ENCODE measurements around the gene C1orf198. TPM values are rescaled to one million over a fixed set of nuclear protein-coding genes. Genes with fewer than 3 reads are reported as not detected.

C1orf198 gene
- total and polyA plus RNA-seq, 2 of the 4 experiments (the other 2 are of a cell fraction), result 67.4 to 76.2 TPM

- H3K18ac ChIP-seq (ENCODE audit: low read depth, low read length), result no peak overlapping the region
- TF ChIP-seq MAFK (IDR thresholded peaks at IDR 0.05; ENCODE audit: low read depth, low read length) (no peak), RAD21 (IDR thresholded peaks at IDR 0.05; ENCODE audit: low read length) (no peak), MAZ (IDR thresholded peaks at IDR 0.05; ENCODE audit: borderline replicate concordance, low read depth, low read length) (no peak), ELK1 (IDR thresholded peaks at IDR 0.05; ENCODE audit: borderline replicate concordance, low read depth, low read length) (no peak), NFE2L2 (IDR thresholded peaks at IDR 0.05; ENCODE audit: low read depth, low read length) (no peak), RCOR1 (IDR thresholded peaks at IDR 0.05; ENCODE audit: insufficient replicate concordance, low read length) (no peak), BHLHE40 (IDR thresholded peaks at IDR 0.05; ENCODE audit: low read depth, low read length) (no peak), MXI1 (IDR thresholded peaks at IDR 0.05; ENCODE audit: borderline replicate concordance, low read depth, low read length) (no peak), CEBPB (IDR thresholded peaks at IDR 0.05; ENCODE audit: low read depth, low read length) (no peak), SMC3 (IDR thresholded peaks at IDR 0.05; ENCODE audit: low read depth, low read length) (no peak), CHD1 (IDR thresholded peaks at IDR 0.05; ENCODE audit: low read depth, low read length) (no peak), RFX5 (IDR thresholded peaks at IDR 0.05; ENCODE audit: low read depth, low read length) (no peak), CTCF (conservative IDR thresholded peaks at IDR 0.05; ENCODE audit: low read depth, low read length) (no peak), POLR2A (IDR thresholded peaks at IDR 0.05; ENCODE audit: low read depth, low read length) (no peak), FOS (IDR thresholded peaks at IDR 0.05; ENCODE audit: low read depth, low read length) (no peak), USF2 (IDR thresholded peaks at IDR 0.05; ENCODE audit: low read depth, low read length) (no peak)
- POLR2A ChIA-PET (ENCODE audit: unreplicated experiment), result no interaction called here
- no peak overlapping the region for H2BK120ac ChIP-seq (ENCODE audit: low read depth, low read length)
- no peak overlapping the region for H3K56ac ChIP-seq (ENCODE audit: extremely low read depth, insufficient read depth, low read length)
- H3K4me1 ChIP-seq (ENCODE audit: control insufficient read depth, insufficient read depth, low read length), result no peaks in the 10 kb centered on the region
- H2BK20ac ChIP-seq (ENCODE audit: low read depth, low read length), result no peak overlapping the region
- H3K14ac ChIP-seq (replicated peaks; ENCODE audit: low read depth, low read length), result no peak overlapping the region
- no peak overlapping the region for H2AFZ ChIP-seq (replicated peaks; ENCODE audit: low read length, poor library complexity)
- no peak for DNase-seq
- no peak overlapping the region for H3K23ac ChIP-seq (ENCODE audit: low read depth, low read length)
- no peak for ATAC-seq (ENCODE audit: low read depth)
- no CpG with 5 or more reads among the region's 7 CpGs for WGBS, 2 experiments (ENCODE audit: extremely low coverage in 2 of 2, insufficient read length in 1 of 2)
- no peaks in the 10 kb centered on the region; the same call in none of the 2 replicates for H3K27me3 ChIP-seq (ENCODE audit: control insufficient read depth, insufficient read depth, low read length)
- H2AK5ac ChIP-seq (ENCODE audit: low read depth, low read length), result no peak overlapping the region
- H2BK5ac ChIP-seq (ENCODE audit: low read depth, low read length, poor library complexity, severe bottlenecking), result no peak overlapping the region
- BruUV-seq (replicated peaks), result no TSS peak
- no peaks in the 10 kb centered on the region for H3K9me3 ChIP-seq (ENCODE audit: control insufficient read depth, insufficient read depth, low read length)
- CTCF ChIA-PET, result interaction anchor here (1.5 kb wide), 1 partner anchor 11 kb away, joined by 4 read pairs; no protein-coding TSS in a partner anchor
- H3K4ac ChIP-seq (ENCODE audit: low read depth, low read length), result no peak overlapping the region
- H3K9me1 ChIP-seq (ENCODE audit: insufficient read depth, low read length), result no peaks in the 10 kb centered on the region
- no peak overlapping the region for H3K9ac ChIP-seq (ENCODE audit: low read depth, low read length)
- no peak overlapping the region for H2BK15ac ChIP-seq (ENCODE audit: low read depth, low read length)
- in situ Hi-C loops (cut with MboI; ENCODE audit: low sequenced_read_pairs) (no loop called here), intact Hi-C loops (cut with micrococcal nuclease) (no loop called here), dilution Hi-C loops (cut with HindIII; ENCODE audit: low sequenced_read_pairs, unreplicated experiment) (no loop called here)
- H4K5ac ChIP-seq (ENCODE audit: low read depth, low read length), result no peak overlapping the region
- H3K36me3 ChIP-seq (ENCODE audit: control insufficient read depth, insufficient read depth, low read length), result no peaks in the 10 kb centered on the region
- H3K79me1 ChIP-seq (ENCODE audit: low read depth in 1 of 2, low read length in 2 of 2), result no peaks in the 10 kb centered on the region
- no peak overlapping the region for H4K91ac ChIP-seq (ENCODE audit: insufficient read depth, low read depth, low read length)
- no peak overlapping the region for H3K27ac ChIP-seq (ENCODE audit: insufficient read depth, low read length)
- no peak overlapping the region for H3K4me3 ChIP-seq (ENCODE audit: insufficient read depth, low read depth, low read length)
- H4K8ac ChIP-seq (ENCODE audit: low read depth in 2 of 2, low read length in 2 of 2), result no peak overlapping the region
- no peak overlapping the region for H2AK9ac ChIP-seq (replicated peaks; ENCODE audit: low read depth, low read length, poor library complexity)
- no peaks in the 10 kb centered on the region for H4K20me1 ChIP-seq (ENCODE audit: insufficient read depth, low read length)
- no peak overlapping the region for H3K4me2 ChIP-seq (ENCODE audit: low read depth, low read length)
Measured at GRCh38 chr1:230787471-230787870, 80.8 kb downstream of the C1orf198 start.

Measured in IMR-90 (cell line).